HepG2 (cell line): ENCODE data around the gene PTGR1. TPM values are rescaled to one million over a fixed set of nuclear protein-coding genes. Genes with fewer than 3 reads are reported as not detected.
A peak's percentile ranks its signal among the peaks of the same experiment; 100 is the strongest.

Experiments used
- BRF2 ChIP-seq: sonication (generic); formaldehyde crosslinking; IDR thresholded peaks from 2 replicates; pipeline ENCODE4 v1.8.1; 2022; ENCODE audit warnings: mild to moderate bottlenecking, missing genetic modification reagents
- DMTF1 ChIP-seq: sonication (generic); formaldehyde crosslinking; IDR thresholded peaks from 2 replicates; pipeline ENCODE4 v1.4.0; 2020; ENCODE audit warnings: mild to moderate bottlenecking, missing genetic modification reagents
- FIP1L1 ChIP-seq: fragments of 200-400 bp; formaldehyde crosslinking; IDR thresholded peaks from 2 replicates; pipeline ENCODE4 v1.6.1; 2018; ENCODE audit warnings: low read depth, mild to moderate bottlenecking, low read length, moderate library complexity, borderline replicate concordance; ENCODE audit not compliant: insufficient read depth
- GABPB1 ChIP-seq: IDR thresholded peaks from 2 replicates; pipeline ENCODE4 v1.6.1; 2016; ENCODE audit warnings: mild to moderate bottlenecking, missing genetic modification reagents, moderate library complexity, missing compliant biosample characterization
- IRF1 ChIP-seq: sonication (generic); formaldehyde crosslinking; IDR thresholded peaks from 2 replicates; pipeline ENCODE4 v1.4.0; 2020; ENCODE audit warnings: low read depth, mild to moderate bottlenecking, missing genetic modification reagents
- MTA3 ChIP-seq: sonication (generic); formaldehyde crosslinking; IDR thresholded peaks from 2 replicates; pipeline ENCODE4 v1.4.0; 2020; ENCODE audit warnings: missing genetic modification reagents
- NBN ChIP-seq: fragments of 450-650 bp; conservative IDR thresholded peaks from 2 replicates; pipeline ENCODE4 v1.6.1; 2017
- NFATC3 ChIP-seq: sonication (generic); formaldehyde crosslinking; IDR thresholded peaks from 2 replicates; pipeline ENCODE4 v1.5.1; 2020; ENCODE audit warnings: mild to moderate bottlenecking, missing genetic modification reagents
- NR2C2 ChIP-seq: sonication (generic); formaldehyde crosslinking; IDR thresholded peaks from 2 replicates; pipeline ENCODE4 v1.4.0; 2020; ENCODE audit warnings: missing genetic modification reagents, mild to moderate bottlenecking, moderate library complexity, borderline replicate concordance
- SALL1 ChIP-seq: sonication (generic); formaldehyde crosslinking; IDR thresholded peaks from 2 replicates; pipeline ENCODE4 v1.8.0; 2022; ENCODE audit warnings: mild to moderate bottlenecking, missing genetic modification reagents
- SYNCRIP ChIP-seq: fragments of 200-400 bp; formaldehyde crosslinking; IDR thresholded peaks from 2 replicates; pipeline ENCODE4 v1.6.1; 2018; ENCODE audit warnings: mild to moderate bottlenecking, low read depth, low read length; ENCODE audit not compliant: insufficient read depth
- TERF1 ChIP-seq: sonication (generic); formaldehyde crosslinking; IDR thresholded peaks from 2 replicates; pipeline ENCODE4 v1.8.0; 2022; ENCODE audit warnings: mild to moderate bottlenecking, missing genetic modification reagents, moderate library complexity
- TFDP2 ChIP-seq: sonication (generic); formaldehyde crosslinking; IDR thresholded peaks from 2 replicates; pipeline ENCODE4 v1.4.0; 2020; ENCODE audit warnings: missing genetic modification reagents
- ZBTB37 ChIP-seq: sonication (generic); formaldehyde crosslinking; IDR thresholded peaks from 2 replicates; pipeline ENCODE4 v1.4.0; 2020; ENCODE audit warnings: mild to moderate bottlenecking, missing genetic modification reagents
- ZBTB7A ChIP-seq: sonication (generic); formaldehyde crosslinking; IDR thresholded peaks from 2 replicates; pipeline ENCODE4 v1.8.0; 2022; ENCODE audit warnings: mild to moderate bottlenecking, missing genetic modification reagents
- ZFP36L1 ChIP-seq: sonication (generic); formaldehyde crosslinking; IDR thresholded peaks from 2 replicates; pipeline ENCODE4 v1.8.0; 2022; ENCODE audit warnings: mild to moderate bottlenecking, missing genetic modification reagents, moderate library complexity
- ZFP37 ChIP-seq: sonication (generic); formaldehyde crosslinking; IDR thresholded peaks from 2 replicates; pipeline ENCODE4 v1.4.0; 2020; ENCODE audit warnings: missing genetic modification reagents, borderline replicate concordance
- ZKSCAN1 ChIP-seq: fragments of 150-350 bp; IDR thresholded peaks from 2 replicates; pipeline ENCODE4 v1.6.1; 2014; ENCODE audit warnings: low read length
- ZNF24 ChIP-seq: fragments of 450-650 bp; IDR thresholded peaks from 2 replicates; pipeline ENCODE4 v1.6.1; 2017; ENCODE audit warnings: antibody characterized with exemption, mild to moderate bottlenecking
- ZNF605 ChIP-seq: sonication (generic); formaldehyde crosslinking; IDR thresholded peaks from 2 replicates; pipeline ENCODE4 v1.8.0; 2022; ENCODE audit warnings: mild to moderate bottlenecking, missing genetic modification reagents
- ZSCAN29 ChIP-seq: sonication (generic); formaldehyde crosslinking; conservative IDR thresholded peaks from 2 replicates; pipeline ENCODE4 v1.4.0; 2020; ENCODE audit warnings: mild to moderate bottlenecking, missing genetic modification reagents
- ZSCAN9 ChIP-seq: IDR thresholded peaks from 2 replicates; pipeline ENCODE4 v1.6.1; 2016; ENCODE audit warnings: borderline replicate concordance
- polyA plus RNA-seq, 8 experiments: library from polyadenylated mRNA; depleted of rRNA in 3 of 8; stranded (reverse) in 7 of 8; unstranded in 1 of 8; fragments of >200 nt; fragmentation: Illumina TruSeq in 4 of 8; extraction: Trizol in 4 of 8; gene quantifications; 2 replicates each; pipeline versions ENCODE4 v1.2.1 to v1.2.3, GENCODE V29; 2011 to 2016; ENCODE audit warnings: low read depth in 4 of 8, missing spikeins in 1 of 8, mixed read lengths in 1 of 8; ENCODE audit not compliant: insufficient read depth in 1 of 8
- total RNA-seq, 5 experiments: library from RNA; depleted of rRNA; stranded (reverse); fragments of >200 nt; fragmentation: Illumina TruSeq; extraction: Trizol; gene quantifications; 2 replicates each; pipeline ENCODE4 v1.2.3, GENCODE V29; 2016; ENCODE audit warnings: low read depth in 1 of 5

PTGR1 gene
- total and polyA plus RNA-seq, 2 of the 13 experiments (the other 11 are each of a cell fraction or from before 2014, with no cell fraction given), result 6.0 to 15.8 TPM

GRCh38 chr9:111627260-111627963 is 28.0 kb upstream of the PTGR1 start (continued):
- TF ChIP-seq ZBTB37 (CRISPR knock-in tag), result no peak
- TF ChIP-seq ZBTB7A, result 0 out of 2 replicates have a peak, but pooled peaks have one; percentile 31
- no peak for TF ChIP-seq TFDP2 (CRISPR knock-in tag)
- TF ChIP-seq ZSCAN9 (CRISPR knock-in tag), result no peak
- no peak for TF ChIP-seq ZKSCAN1
- no peak for TF ChIP-seq DMTF1 (CRISPR knock-in tag)
- TF ChIP-seq BRF2 (CRISPR knock-in tag), result no peak
- TF ChIP-seq TERF1, result no peak
- TF ChIP-seq SALL1 (CRISPR knock-in tag), result peak; percentile 74
- TF ChIP-seq ZNF605, result no peak
- no peak for TF ChIP-seq ZFP37 (CRISPR knock-in tag)
- no peak for TF ChIP-seq NBN
- TF ChIP-seq NR2C2 (CRISPR knock-in tag), result no peak
- TF ChIP-seq IRF1 (CRISPR knock-in tag), result no peak
- TF ChIP-seq ZNF24, result no peak
- no peak for TF ChIP-seq GABPB1
- TF ChIP-seq SYNCRIP, result no peak
- TF ChIP-seq ZFP36L1 (CRISPR knock-in tag), result no peak
- TF ChIP-seq ZSCAN29, result no peak
- no peak for TF ChIP-seq MTA3 (CRISPR knock-in tag)
- no peak for TF ChIP-seq NFATC3 (CRISPR knock-in tag)
- TF ChIP-seq FIP1L1, result no peak
